K562 (cell line): Measurements from ENCODE around the gene UBXN11. TPM values are rescaled to one million over a fixed set of nuclear protein-coding genes. Genes with fewer than 3 reads are reported as not detected.
"Not testable (repeated sequence)": the region's sequence is repeated elsewhere in the genome, so short reads cannot be mapped to it uniquely, and the experiment has no call there.

Experiments used
- ATAC-seq: fragments of 200-7000 bp; cut with Tn5 transposase; 3 replicates; pipeline ENCODE4 v1.9.1; 2020; ENCODE audit warnings: moderate library complexity
- BruUV-seq: library from RNA; stranded (reverse); fragments of 400-500 nt; replicated peaks from 2 replicates; lab custom pipeline; 2021; lab: Mats Ljungman, UMichigan
- CTCF ChIA-PET: fragments of 300-600 bp; formaldehyde crosslinking; extraction: SDS; loops from one replicate; lab custom pipeline; 2021; ENCODE audit warnings: low intra/inter-chr PET ratio; lab: Yijun Ruan, JAX
- POLR2A ChIA-PET: fragments of 300-600, 350-650 bp; sonication (Branson Sonifier 250); formaldehyde crosslinking; extraction: SDS; loops from one replicate; lab custom pipeline; 2021; ENCODE audit warnings: antibody characterized with exemption, inconsistent platforms; lab: Yijun Ruan, JAX
- DNase-seq, 4 experiments: peaks; one replicate each; pipeline versions ENCODE4 v3.0.0 to v3.0.0-alpha.2; 2011 to 2018; ENCODE audit warnings: low spot score in 3 of 4, mixed read lengths in 3 of 4; ENCODE audit errors: extremely low read depth in 1 of 4
- FAIRE-seq: peaks from 2 replicates; lab custom pipeline; 2011; peaks lifted over from hg19 to GRCh38; lab: Jason Lieb, UNC
- H2AFZ ChIP-seq: 2 replicates; pipeline ENCODE4 v1.6.0; 2011; ENCODE audit warnings: low read depth, low read length, control low read depth, inconsistent platforms
- H3K27ac ChIP-seq: fragments of 200-600 bp; 3 replicates; pipeline ENCODE4 v1.8.0; 2011; ENCODE audit warnings: low read depth, mild to moderate bottlenecking, control low read depth, inconsistent platforms, low read length, moderate library complexity, mixed read lengths; ENCODE audit errors: extremely low read depth
- H3K27me3 ChIP-seq, 2 experiments: fragments of 300-600 bp in 1 of 2; 2 replicates in 1 of 2; 3 replicates in 1 of 2; pipeline versions ENCODE4 v1.6.0 to v1.8.0; 2011; ENCODE audit warnings: inconsistent platforms in 2 of 2, low read length in 2 of 2, mild to moderate bottlenecking in 1 of 2, mixed read lengths in 1 of 2, moderate library complexity in 1 of 2; ENCODE audit not compliant: control insufficient read depth in 2 of 2, insufficient read depth in 2 of 2
- H3K36me3 ChIP-seq: fragments of 300-600 bp; 3 replicates; pipeline ENCODE4 v1.8.0; 2011; ENCODE audit warnings: mild to moderate bottlenecking, low read length, inconsistent platforms; ENCODE audit not compliant: control insufficient read depth, insufficient read depth
- H3K4me1 ChIP-seq, 2 experiments: fragments of 200-600 bp in 1 of 2; replicated peaks in 1 of 2; 2 replicates in 1 of 2; 3 replicates in 1 of 2; pipeline versions ENCODE4 v1.5.1 to v1.8.0; 2011; ENCODE audit warnings: inconsistent platforms in 2 of 2, low read length in 2 of 2, mild to moderate bottlenecking in 1 of 2, mixed read lengths in 1 of 2, moderate library complexity in 1 of 2; ENCODE audit not compliant: control insufficient read depth in 2 of 2, insufficient read depth in 2 of 2
- H3K4me2 ChIP-seq: 2 replicates; pipeline ENCODE4 v1.6.1; 2011; ENCODE audit warnings: low read length, control low read depth, inconsistent platforms, mixed read lengths; ENCODE audit not compliant: insufficient read depth
- H3K4me3 ChIP-seq: fragments of 200-600 bp; sonication (generic), shearing (Covaris generic); 2 replicates; pipeline ENCODE4 v1.5.1; 2016; ENCODE audit warnings: control low read depth, inconsistent platforms
- H3K79me2 ChIP-seq: fragments of 200-600 bp; 3 replicates; pipeline ENCODE4 v1.8.0; 2011; ENCODE audit warnings: low read length, inconsistent platforms; ENCODE audit not compliant: control insufficient read depth, insufficient read depth
- H3K9ac ChIP-seq, 2 experiments: 2 replicates each; pipeline versions ENCODE4 v1.6.0 to v1.6.1; 2011; ENCODE audit warnings: low read depth in 2 of 2, low read length in 2 of 2, control low read depth in 1 of 2, inconsistent platforms in 1 of 2, mild to moderate bottlenecking in 1 of 2, mixed read lengths in 1 of 2; ENCODE audit not compliant: insufficient read depth in 1 of 2
- H3K9me1 ChIP-seq: one replicate; pipeline ENCODE4 v1.6.0; 2011; ENCODE audit warnings: inconsistent platforms, mild to moderate bottlenecking, low read length, moderate library complexity; ENCODE audit not compliant: control insufficient read depth, insufficient read depth
- H3K9me3 ChIP-seq: replicated peaks from 2 replicates; pipeline ENCODE4 v1.5.1; 2011; ENCODE audit warnings: low read depth, low read length, inconsistent platforms; ENCODE audit not compliant: control insufficient read depth, insufficient read depth
- H4K20me1 ChIP-seq: replicated peaks from 2 replicates; pipeline ENCODE4 v1.6.1; 2011; ENCODE audit warnings: low read length, inconsistent platforms, mixed read lengths; ENCODE audit not compliant: control insufficient read depth, insufficient read depth
- ARID1B ChIP-seq: fragments of 450-650 bp; IDR thresholded peaks from 2 replicates; pipeline ENCODE4 v1.6.1; 2016; ENCODE audit warnings: antibody characterized with exemption, mild to moderate bottlenecking, inconsistent platforms
- CBFA2T2 ChIP-seq: fragments of 450-650 bp; conservative IDR thresholded peaks from 2 replicates; pipeline ENCODE4 v1.6.1; 2017; ENCODE audit warnings: mild to moderate bottlenecking
- CEBPB ChIP-seq: fragments of 450-650 bp; IDR thresholded peaks from 2 replicates; pipeline ENCODE4 v1.6.1; 2016; ENCODE audit warnings: missing genetic modification characterization, missing compliant biosample characterization
- EGR1 ChIP-seq: fragments of 450-650 bp; conservative IDR thresholded peaks from 2 replicates; pipeline ENCODE4 v1.6.1; 2017; ENCODE audit warnings: mild to moderate bottlenecking
- SIN3B ChIP-seq: fragments of 450-650 bp; IDR thresholded peaks from 2 replicates; pipeline ENCODE4 v1.6.1; 2017; ENCODE audit warnings: low read depth, mild to moderate bottlenecking, moderate library complexity
- SMC3 ChIP-seq: conservative IDR thresholded peaks from 2 replicates; pipeline ENCODE4 v1.6.1; 2011; ENCODE audit warnings: low read depth, low read length, improper control_type of control experiment; ENCODE audit not compliant: insufficient read depth
- TCF3 ChIP-seq: sonication (generic); formaldehyde crosslinking; IDR thresholded peaks from 2 replicates; pipeline ENCODE4 v1.4.0; 2020; ENCODE audit warnings: mild to moderate bottlenecking, missing genetic modification reagents
- ZNF436 ChIP-seq: fragments of 250-450, 450-650 bp; sonication (Bioruptor Pico); formaldehyde crosslinking; IDR thresholded peaks from 2 replicates; pipeline ENCODE4 v1.7.0; 2020; ENCODE audit warnings: mild to moderate bottlenecking
- ZNF696 ChIP-seq: fragments of 250-450 bp; sonication (Bioruptor Pico); conservative IDR thresholded peaks from 2 replicates; pipeline ENCODE4 v1.4.0; 2020; ENCODE audit warnings: mild to moderate bottlenecking, moderate library complexity
- WGBS: fragments of 100-300 bp; shearing (Covaris generic); methylation state at CpG from one replicate; pipeline ENCODE4 v1.1.6; 2016; ENCODE audit warnings: low coverage, mixed read lengths; ENCODE audit not compliant: insufficient coverage; ENCODE audit errors: missing lambda C conversion rate; 5-methylcytosine and 5-hydroxymethylcytosine counted together
- in situ Hi-C: fragments of 300-500 bp; cut with MboI; formaldehyde crosslinking; loops from 4 replicates; pipeline ENCODE4 v1.15.0; 2018; ENCODE audit warnings: inconsistent platforms, mixed read lengths
- intact Hi-C: fragments of 100-400 bp; cut with micrococcal nuclease; formaldehyde crosslinking; loops from 2 replicates; pipeline ENCODE4 v1.14.2; 2022
- polyA plus RNA-seq, 8 experiments: library from polyadenylated mRNA; depleted of rRNA in 4 of 8; stranded (reverse) in 5 of 8; unstranded in 3 of 8; fragments of >200 nt; fragmentation: Nextera tagmentation in 2 of 8; fragmentation: Illumina TruSeq in 1 of 8; extraction: Ambion mirVana in 2 of 8; extraction: Trizol in 1 of 8; gene quantifications; 2 replicates each; pipeline versions ENCODE4 v1.2.1 to v1.2.3, GENCODE V29; 2011 to 2014; ENCODE audit warnings: inconsistent platforms in 1 of 8, missing spikeins in 1 of 8
- total RNA-seq, 7 experiments: library from RNA; depleted of rRNA in 6 of 7; stranded (reverse); fragments of >200 nt in 6 of 7; fragmentation: Illumina TruSeq in 2 of 7; extraction: Trizol in 2 of 7; gene quantifications; 2 replicates each; pipeline versions ENCODE4 v1.2.1 to v1.2.3, GENCODE V29; 2011 to 2021; ENCODE audit warnings: low replicate concordance in 1 of 7
- TF ChIP-seq, protein P1 (sequence below): fragments of 450-650 bp; IDR thresholded peaks from 2 replicates; pipeline ENCODE4 v1.6.1; 2018; ENCODE audit not compliant: partially characterized antibody
- TF ChIP-seq, protein P2 (sequence below): fragments of 450-650 bp; conservative IDR thresholded peaks from 2 replicates; pipeline ENCODE4 v1.6.1; 2016; ENCODE audit warnings: missing genetic modification characterization, low read depth, mild to moderate bottlenecking, control low read depth, missing compliant biosample characterization

The UBXN11 gene
- total and polyA plus RNA-seq, 9 of the 15 experiments (the other 6 are each of a cell fraction or from before 2014, with no cell fraction given) = 0.48 to 34.3 (median 11.3) TPM

DNA sequence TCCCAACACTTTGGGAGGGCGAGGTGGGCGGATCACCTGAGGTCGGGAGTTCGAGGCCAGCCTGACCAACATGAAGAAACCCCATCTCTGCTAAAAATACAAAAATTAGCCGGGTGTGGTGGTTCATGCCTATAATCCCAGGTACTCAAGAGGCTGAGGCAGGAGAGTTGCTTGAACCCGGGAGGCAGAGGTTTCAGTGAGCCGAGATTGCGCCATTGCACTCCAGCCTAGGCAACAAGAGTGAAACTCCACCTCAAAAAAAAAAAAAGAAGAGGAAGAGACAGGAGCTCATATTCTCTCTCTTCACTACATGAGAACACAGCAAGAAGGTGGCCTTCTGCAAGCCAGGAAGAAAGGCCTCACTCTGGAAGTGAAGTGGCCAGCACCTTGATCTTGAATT lies 26.9 kb upstream of the UBXN11 start:
- peak; percentile 36; the same call in 1 of the 2 replicates for TF ChIP-seq EGR1
- TF ChIP-seq CEBPB (tag) = peak; percentile 78
- TF ChIP-seq, all 486 proteins: peak for 2; not testable (repeated sequence) for 484
- H3K79me2 ChIP-seq, H3K9me1 ChIP-seq, H4K20me1 ChIP-seq, intact Hi-C loops, H3K27ac ChIP-seq, in situ Hi-C loops, H2AFZ ChIP-seq, DNase-seq, H3K4me2 ChIP-seq, H3K9me3 ChIP-seq, H3K27me3 ChIP-seq, FAIRE-seq, H3K36me3 ChIP-seq, H3K9ac ChIP-seq, ATAC-seq, H3K4me3 ChIP-seq, BruUV-seq: not testable (repeated sequence)
- POLR2A ChIA-PET = interaction anchor here (0.8 to 3.5 kb wide), 2 partner anchors 48 to 53 kb away, joined by 3 to 11 read pairs; no protein-coding TSS in a partner anchor
- peaks cover 16 to 31% of the 10 kb centered on the region in 2 experiments for H3K4me1 ChIP-seq
- 70% methylated on average over 6 of the region's 8 CpGs for WGBS
- CTCF ChIA-PET = interaction anchor here (0.8 kb wide), 1 partner anchor 48 kb away, joined by 4 read pairs; no protein-coding TSS in a partner anchor

DNA sequence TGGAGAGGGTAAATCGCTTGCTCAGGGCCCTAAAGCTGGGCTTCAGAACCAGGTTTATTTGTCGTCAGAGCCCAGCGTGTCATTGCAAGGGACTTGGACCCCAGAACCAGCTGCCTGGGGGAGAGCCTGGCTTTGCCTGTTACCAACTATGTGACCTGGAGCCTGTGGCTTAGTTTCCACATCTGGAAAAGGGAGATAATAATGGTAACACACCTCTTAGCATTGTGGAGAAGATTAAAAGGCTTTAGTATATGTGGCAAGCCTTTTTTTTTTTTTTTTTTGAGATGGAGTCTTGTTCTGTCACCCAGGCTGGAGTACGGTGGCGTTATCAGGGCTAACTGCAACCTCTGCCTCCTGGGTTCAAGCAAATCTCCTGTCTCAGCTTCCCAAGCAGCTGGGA lies 23.8 kb upstream of the UBXN11 start:
- no peaks in the 10 kb centered on the region for H3K27me3 ChIP-seq
- H3K4me1 ChIP-seq = peaks cover 2 to 13% of the 10 kb centered on the region in 2 experiments; a peak in 3 of 5 replicates
- H3K4me2 ChIP-seq = no peak overlapping the region
- FAIRE-seq = no peak
- POLR2A ChIA-PET = interaction anchor here (0.7 to 4.1 kb wide), 5 partner anchors 8 to 50 kb away, joined by 3 to 19 read pairs (median 7); partner anchors contain the start of gene CD52
- H4K20me1 ChIP-seq = no peaks in the 10 kb centered on the region
- no peak overlapping the region for H3K4me3 ChIP-seq
- in situ Hi-C loops (no loop called here), intact Hi-C loops (no loop called here)
- ATAC-seq = no peak
- H3K9me3 ChIP-seq = no peaks in the 10 kb centered on the region
- peak overlapping the region in 1 of 2 experiments; percentile 62; a peak in 1 of 4 replicates for H3K9ac ChIP-seq
- H3K36me3 ChIP-seq = no peaks in the 10 kb centered on the region
- H3K9me1 ChIP-seq = no peaks in the 10 kb centered on the region
- no TSS peak for BruUV-seq
- no peak for DNase-seq
- H2AFZ ChIP-seq = no peak overlapping the region
- WGBS = 21% methylated on average over 5 of the region's 5 CpGs
- no peak overlapping the region for H3K27ac ChIP-seq
- CTCF ChIA-PET = no interaction called here
- H3K79me2 ChIP-seq = no peaks in the 10 kb centered on the region
- TF ChIP-seq, protein P1, sequence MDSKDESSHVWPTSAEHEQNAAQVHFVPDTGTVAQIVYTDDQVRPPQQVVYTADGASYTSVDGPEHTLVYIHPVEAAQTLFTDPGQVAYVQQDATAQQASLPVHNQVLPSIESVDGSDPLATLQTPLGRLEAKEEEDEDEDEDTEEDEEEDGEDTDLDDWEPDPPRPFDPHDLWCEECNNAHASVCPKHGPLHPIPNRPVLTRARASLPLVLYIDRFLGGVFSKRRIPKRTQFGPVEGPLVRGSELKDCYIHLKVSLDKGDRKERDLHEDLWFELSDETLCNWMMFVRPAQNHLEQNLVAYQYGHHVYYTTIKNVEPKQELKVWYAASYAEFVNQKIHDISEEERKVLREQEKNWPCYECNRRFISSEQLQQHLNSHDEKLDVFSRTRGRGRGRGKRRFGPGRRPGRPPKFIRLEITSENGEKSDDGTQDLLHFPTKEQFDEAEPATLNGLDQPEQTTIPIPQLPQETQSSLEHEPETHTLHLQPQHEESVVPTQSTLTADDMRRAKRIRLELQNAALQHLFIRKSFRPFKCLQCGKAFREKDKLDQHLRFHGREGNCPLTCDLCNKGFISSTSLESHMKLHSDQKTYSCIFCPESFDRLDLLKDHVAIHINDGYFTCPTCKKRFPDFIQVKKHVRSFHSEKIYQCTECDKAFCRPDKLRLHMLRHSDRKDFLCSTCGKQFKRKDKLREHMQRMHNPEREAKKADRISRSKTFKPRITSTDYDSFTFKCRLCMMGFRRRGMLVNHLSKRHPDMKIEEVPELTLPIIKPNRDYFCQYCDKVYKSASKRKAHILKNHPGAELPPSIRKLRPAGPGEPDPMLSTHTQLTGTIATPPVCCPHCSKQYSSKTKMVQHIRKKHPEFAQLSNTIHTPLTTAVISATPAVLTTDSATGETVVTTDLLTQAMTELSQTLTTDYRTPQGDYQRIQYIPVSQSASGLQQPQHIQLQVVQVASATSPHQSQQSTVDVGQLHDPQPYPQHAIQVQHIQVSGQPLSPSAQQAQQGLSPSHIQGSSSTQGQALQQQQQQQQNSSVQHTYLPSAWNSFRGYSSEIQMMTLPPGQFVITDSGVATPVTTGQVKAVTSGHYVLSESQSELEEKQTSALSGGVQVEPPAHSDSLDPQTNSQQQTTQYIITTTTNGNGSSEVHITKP = no peak
- no peak for TF ChIP-seq SMC3
- TF ChIP-seq ARID1B = 0 out of 2 replicates have a peak, but pooled peaks have one; percentile 6
- peak; percentile 33; the same call in 1 of the 2 replicates for TF ChIP-seq CBFA2T2
- TF ChIP-seq ZNF436 (CRISPR knock-in tag) = no peak
- peak; percentile 56 for TF ChIP-seq TCF3
- no peak for TF ChIP-seq SIN3B
- TF ChIP-seq ZNF696 (CRISPR knock-in tag) = no peak
- TF ChIP-seq, protein P2, sequence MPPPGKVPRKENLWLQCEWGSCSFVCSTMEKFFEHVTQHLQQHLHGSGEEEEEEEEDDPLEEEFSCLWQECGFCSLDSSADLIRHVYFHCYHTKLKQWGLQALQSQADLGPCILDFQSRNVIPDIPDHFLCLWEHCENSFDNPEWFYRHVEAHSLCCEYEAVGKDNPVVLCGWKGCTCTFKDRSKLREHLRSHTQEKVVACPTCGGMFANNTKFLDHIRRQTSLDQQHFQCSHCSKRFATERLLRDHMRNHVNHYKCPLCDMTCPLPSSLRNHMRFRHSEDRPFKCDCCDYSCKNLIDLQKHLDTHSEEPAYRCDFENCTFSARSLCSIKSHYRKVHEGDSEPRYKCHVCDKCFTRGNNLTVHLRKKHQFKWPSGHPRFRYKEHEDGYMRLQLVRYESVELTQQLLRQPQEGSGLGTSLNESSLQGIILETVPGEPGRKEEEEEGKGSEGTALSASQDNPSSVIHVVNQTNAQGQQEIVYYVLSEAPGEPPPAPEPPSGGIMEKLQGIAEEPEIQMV = no peak
